ENCODE results near the gene ERCC5. TPM values are rescaled to one million over a fixed set of nuclear protein-coding genes. Genes with fewer than 3 reads are reported as not detected.

ERCC5 gene
- total RNA-seq, 1 donor: 99.2 TPM

GRCh38 chr13:102839462-102839861, 6.4 kb upstream of the ERCC5 start:
- H3K27me3 ChIP-seq (ENCODE audit: insufficient read depth, low read length): no peaks in the 10 kb centered on the region
- H3K9me3 ChIP-seq (ENCODE audit: low read depth, low read length): no peaks in the 10 kb centered on the region
- H3K36me3 ChIP-seq (ENCODE audit: insufficient read depth, low read length): peaks cover 40% of the 10 kb centered on the region
- H3K4me1 ChIP-seq (ENCODE audit: insufficient read depth, low read length): peaks cover 12% of the 10 kb centered on the region
- H3K4me2 ChIP-seq (ENCODE audit: insufficient read depth, low read length): no peak overlapping the region
- H3K79me2 ChIP-seq (ENCODE audit: insufficient read depth, low read length): no peaks in the 10 kb centered on the region
- H3K27ac ChIP-seq (ENCODE audit: low read depth, low read length): peak overlapping the region; percentile 38
- no peak overlapping the region for H2AFZ ChIP-seq (ENCODE audit: low read length)
- H4K20me1 ChIP-seq (ENCODE audit: insufficient read depth, low read length): no peaks in the 10 kb centered on the region
- no peak for TF ChIP-seq CTCF (IDR thresholded peaks at IDR 0.05; ENCODE audit: extremely low read depth, low read depth, low read length)
- no peak for DNase-seq (ENCODE audit: insufficient read length, low spot score, missing footprints)
- no peak overlapping the region for H3K4me3 ChIP-seq (ENCODE audit: insufficient read depth, low read length)

- peak overlapping the region; percentile 98 for H3K4me2 ChIP-seq (ENCODE audit: insufficient read depth, low read length)
- H3K27me3 ChIP-seq (ENCODE audit: insufficient read depth, low read length): no peaks in the 10 kb centered on the region
- peak overlapping the region; percentile 91 for H3K4me3 ChIP-seq (ENCODE audit: insufficient read depth, low read length)
- H3K36me3 ChIP-seq (ENCODE audit: insufficient read depth, low read length): no peaks in the 10 kb centered on the region
- peak overlapping the region; percentile 96 for H2AFZ ChIP-seq (ENCODE audit: low read length)
- no peak for DNase-seq (ENCODE audit: insufficient read length, low spot score, missing footprints)
- H3K4me1 ChIP-seq (ENCODE audit: insufficient read depth, low read length): peaks cover 16% of the 10 kb centered on the region
- H3K79me2 ChIP-seq (ENCODE audit: insufficient read depth, low read length): peaks cover 44% of the 10 kb centered on the region
- no peaks in the 10 kb centered on the region for H3K9me3 ChIP-seq (ENCODE audit: low read depth, low read length)
- no peak for TF ChIP-seq CTCF (IDR thresholded peaks at IDR 0.05; ENCODE audit: extremely low read depth, low read depth, low read length)
- H4K20me1 ChIP-seq (ENCODE audit: insufficient read depth, low read length): peaks cover 15% of the 10 kb centered on the region
- H3K27ac ChIP-seq (ENCODE audit: low read depth, low read length): peak overlapping the region; percentile 97
Measured at GRCh38 chr13:102845289-102845629, 573 bp upstream of the ERCC5 start.

- H3K27ac ChIP-seq (ENCODE audit: low read depth, low read length): peak overlapping the region; percentile 97
- no peaks in the 10 kb centered on the region for H3K36me3 ChIP-seq (ENCODE audit: insufficient read depth, low read length)
- DNase-seq (ENCODE audit: insufficient read length, low spot score, missing footprints): peak; percentile 22
- H3K4me3 ChIP-seq (ENCODE audit: insufficient read depth, low read length): peak overlapping the region; percentile 91
- H2AFZ ChIP-seq (ENCODE audit: low read length): peak overlapping the region; percentile 96
- TF ChIP-seq CTCF (IDR thresholded peaks at IDR 0.05; ENCODE audit: extremely low read depth, low read depth, low read length): no peak
- H3K4me2 ChIP-seq (ENCODE audit: insufficient read depth, low read length): peak overlapping the region; percentile 98
- H3K27me3 ChIP-seq (ENCODE audit: insufficient read depth, low read length): no peaks in the 10 kb centered on the region
- peaks cover 19% of the 10 kb centered on the region for H4K20me1 ChIP-seq (ENCODE audit: insufficient read depth, low read length)
- peaks cover 50% of the 10 kb centered on the region for H3K79me2 ChIP-seq (ENCODE audit: insufficient read depth, low read length)
- H3K9me3 ChIP-seq (ENCODE audit: low read depth, low read length): no peaks in the 10 kb centered on the region
- peaks cover 16% of the 10 kb centered on the region for H3K4me1 ChIP-seq (ENCODE audit: insufficient read depth, low read length)
Measured at GRCh38 chr13:102846261-102847015, 606 bp downstream of the ERCC5 start.

- no peaks in the 10 kb centered on the region for H3K9me3 ChIP-seq (ENCODE audit: low read depth, low read length)
- H3K4me1 ChIP-seq (ENCODE audit: insufficient read depth, low read length): peaks cover 18% of the 10 kb centered on the region
- peak; percentile 31 for DNase-seq (ENCODE audit: insufficient read length, low spot score, missing footprints)
- H3K27ac ChIP-seq (ENCODE audit: low read depth, low read length): peak overlapping the region; percentile 97
- peak overlapping the region; percentile 91 for H3K4me3 ChIP-seq (ENCODE audit: insufficient read depth, low read length)
- no peaks in the 10 kb centered on the region for H3K27me3 ChIP-seq (ENCODE audit: insufficient read depth, low read length)
- peaks cover 20% of the 10 kb centered on the region for H4K20me1 ChIP-seq (ENCODE audit: insufficient read depth, low read length)
- TF ChIP-seq CTCF (IDR thresholded peaks at IDR 0.05; ENCODE audit: extremely low read depth, low read depth, low read length): peak; percentile 75
- H3K4me2 ChIP-seq (ENCODE audit: insufficient read depth, low read length): peak overlapping the region; percentile 98
- peak overlapping the region; percentile 96 for H2AFZ ChIP-seq (ENCODE audit: low read length)
- peaks cover 57% of the 10 kb centered on the region for H3K79me2 ChIP-seq (ENCODE audit: insufficient read depth, low read length)
- H3K36me3 ChIP-seq (ENCODE audit: insufficient read depth, low read length): no peaks in the 10 kb centered on the region
Measured at GRCh38 chr13:102847272-102848234, 1.7 kb downstream of the ERCC5 start.
